ENCODE results near the gene FIBIN.
"Not testable (repeated sequence)": the region's sequence is repeated elsewhere in the genome, so short reads cannot be mapped to it uniquely, and the experiment has no call there.

Gene FIBIN

GRCh38 chr11:26983645-26984044 lies 10.3 kb upstream of the FIBIN start:
- DNase-seq = no peak

- DNase-seq = no peak
These were observed 8.4 kb upstream of the FIBIN start for GRCh38 chr11:26985470-26985869.

GRCh38 chr11:26985943-26986342 lies 8.0 kb upstream of the FIBIN start:
- peak; percentile 35 for DNase-seq

- DNase-seq = no peak
These were observed 6.6 kb upstream of the FIBIN start for GRCh38 chr11:26987272-26987671.

- no peak for DNase-seq
These were observed 6.2 kb upstream of the FIBIN start for GRCh38 chr11:26987731-26988130.

- peak; percentile 91 for DNase-seq
These were observed 1.8 kb upstream of the FIBIN start for GRCh38 chr11:26992031-26992541.

- DNase-seq = no peak
These were observed 751 bp downstream of the FIBIN start for GRCh38 chr11:26994631-26995095.

GRCh38 chr11:26995701-26996460 lies 2.0 kb downstream of the FIBIN start:
- DNase-seq = no peak

- DNase-seq = no peak
These were observed 3.5 kb downstream of the FIBIN start for GRCh38 chr11:26997378-26997777.

GRCh38 chr11:27001136-27001730 lies 7.3 kb downstream of the FIBIN start:
- DNase-seq = not testable (repeated sequence)

GRCh38 chr11:27002431-27002830 lies 8.5 kb downstream of the FIBIN start:
- no peak for DNase-seq

GRCh38 chr11:27002838-27003237 lies 8.9 kb downstream of the FIBIN start:
- DNase-seq = no peak

- no peak for DNase-seq
These were observed 10.2 kb downstream of the FIBIN start for GRCh38 chr11:27004103-27004502.

GRCh38 chr11:27008811-27009535 lies 15.1 kb downstream of the FIBIN start:
- no peak for DNase-seq

GRCh38 chr11:27011560-27012233 lies 17.8 kb downstream of the FIBIN start:
- no peak for DNase-seq

- DNase-seq = peak; percentile 72
These were observed 18.5 kb downstream of the FIBIN start for GRCh38 chr11:27012234-27012921.

GRCh38 chr11:27013781-27014361 lies 20.0 kb downstream of the FIBIN start:
- peak; percentile 69 for DNase-seq

- DNase-seq = no peak
These were observed 25.1 kb downstream of the FIBIN start for GRCh38 chr11:27018902-27019529.

GRCh38 chr11:27020751-27021150 lies 26.8 kb downstream of the FIBIN start:
- peak; percentile 13 for DNase-seq

- DNase-seq = no peak
These were observed 28.8 kb downstream of the FIBIN start for GRCh38 chr11:27022659-27023251.

GRCh38 chr11:27024865-27025264 lies 31.0 kb downstream of the FIBIN start:
- DNase-seq = no peak
